HepG2 (cell line): Measurements from ENCODE around the gene NR1H3. TPM values are rescaled to one million over a fixed set of nuclear protein-coding genes. Genes with fewer than 3 reads are reported as not detected.

Experiments
- CHCHD3 ChIP-seq: sonication (generic); formaldehyde crosslinking; IDR thresholded peaks from 2 replicates; pipeline ENCODE4 v1.8.0; 2022; ENCODE audit warnings: mild to moderate bottlenecking, missing genetic modification reagents, moderate library complexity
- HCFC1 ChIP-seq: fragments of 150-350 bp; IDR thresholded peaks from 2 replicates; pipeline ENCODE4 v1.6.1; 2014; ENCODE audit warnings: low read depth, low read length
- JUN ChIP-seq: sonication (generic); formaldehyde crosslinking; IDR thresholded peaks from 2 replicates; pipeline ENCODE4 v1.4.0; 2020; ENCODE audit warnings: mild to moderate bottlenecking, missing genetic modification reagents
- NR2F6 ChIP-seq, 2 experiments: IDR thresholded peaks; 2 replicates each; pipeline ENCODE4 v1.6.1; 2016; ENCODE audit warnings: antibody characterized with exemption in 1 of 2, mild to moderate bottlenecking in 1 of 2
- PHF21A ChIP-seq: sonication (generic); formaldehyde crosslinking; IDR thresholded peaks from 2 replicates; pipeline ENCODE4 v1.5.0; 2020; ENCODE audit warnings: mild to moderate bottlenecking, missing genetic modification reagents
- RFX3 ChIP-seq: IDR thresholded peaks from 2 replicates; pipeline ENCODE4 v1.6.1; 2016; ENCODE audit warnings: missing biosample characterization, missing genetic modification reagents
- SIN3A ChIP-seq: IDR thresholded peaks from 2 replicates; pipeline ENCODE4 v1.6.1; 2011; ENCODE audit warnings: low read depth, mild to moderate bottlenecking, control low read depth, low read length, borderline replicate concordance
- SNAPC2 ChIP-seq: sonication (generic); formaldehyde crosslinking; IDR thresholded peaks from 2 replicates; pipeline ENCODE4 v1.8.1; 2022; ENCODE audit warnings: mild to moderate bottlenecking, missing genetic modification reagents
- ZFP36 ChIP-seq: fragments of 150-350 bp; IDR thresholded peaks from 2 replicates; pipeline ENCODE4 v1.6.1; 2018; ENCODE audit warnings: borderline replicate concordance, low read length, low read depth; ENCODE audit not compliant: partially characterized antibody
- ZNF101 ChIP-seq: sonication (generic); formaldehyde crosslinking; IDR thresholded peaks from 2 replicates; pipeline ENCODE4 v1.4.0; 2020; ENCODE audit warnings: mild to moderate bottlenecking, low read depth, missing genetic modification reagents, borderline replicate concordance
- ZNF121 ChIP-seq: sonication (generic); formaldehyde crosslinking; IDR thresholded peaks from 2 replicates; pipeline ENCODE4 v1.5.0; 2020; ENCODE audit warnings: mild to moderate bottlenecking, missing genetic modification reagents
- ZNF136 ChIP-seq: sonication (generic); formaldehyde crosslinking; IDR thresholded peaks from 2 replicates; pipeline ENCODE4 v1.8.1; 2022; ENCODE audit warnings: low read depth, mild to moderate bottlenecking, moderate library complexity, missing genetic modification reagents
- ZNF83 ChIP-seq: sonication (generic); formaldehyde crosslinking; IDR thresholded peaks from 2 replicates; pipeline ENCODE4 v1.4.0; 2020; ENCODE audit warnings: missing genetic modification reagents, mild to moderate bottlenecking, borderline replicate concordance
- polyA plus RNA-seq, 8 experiments: library from polyadenylated mRNA; depleted of rRNA in 3 of 8; stranded (reverse) in 7 of 8; unstranded in 1 of 8; fragments of >200 nt; fragmentation: Illumina TruSeq in 4 of 8; extraction: Trizol in 4 of 8; gene quantifications; 2 replicates each; pipeline versions ENCODE4 v1.2.1 to v1.2.3, GENCODE V29; 2011 to 2016; ENCODE audit warnings: low read depth in 4 of 8, missing spikeins in 1 of 8, mixed read lengths in 1 of 8; ENCODE audit not compliant: insufficient read depth in 1 of 8
- total RNA-seq, 5 experiments: library from RNA; depleted of rRNA; stranded (reverse); fragments of >200 nt; fragmentation: Illumina TruSeq; extraction: Trizol; gene quantifications; 2 replicates each; pipeline ENCODE4 v1.2.3, GENCODE V29; 2016; ENCODE audit warnings: low read depth in 1 of 5
- TF ChIP-seq, protein P1 (sequence below): sonication (generic); formaldehyde crosslinking; IDR thresholded peaks from 2 replicates; pipeline ENCODE4 v1.9.0; 2021; ENCODE audit warnings: missing genetic modification reagents, borderline replicate concordance
- TF ChIP-seq, protein P2 (sequence below): sonication (generic); formaldehyde crosslinking; conservative IDR thresholded peaks from 2 replicates; pipeline ENCODE4 v1.8.0; 2022; ENCODE audit warnings: mild to moderate bottlenecking, moderate library complexity, missing genetic modification reagents
- TF ChIP-seq, protein P3 (sequence below): sonication (generic); formaldehyde crosslinking; IDR thresholded peaks from 2 replicates; pipeline ENCODE4 v1.5.1; 2020; ENCODE audit warnings: missing genetic modification reagents, mild to moderate bottlenecking, borderline replicate concordance
- TF ChIP-seq, protein P4 (sequence below): sonication (generic); formaldehyde crosslinking; IDR thresholded peaks from 2 replicates; pipeline ENCODE4 v1.4.0; 2020; ENCODE audit warnings: missing genetic modification reagents, borderline replicate concordance

The NR1H3 gene
- total and polyA plus RNA-seq, 2 of the 13 experiments (the other 11 are each of a cell fraction or from before 2014, with no cell fraction given), result 41.8 to 102 TPM

DNA sequence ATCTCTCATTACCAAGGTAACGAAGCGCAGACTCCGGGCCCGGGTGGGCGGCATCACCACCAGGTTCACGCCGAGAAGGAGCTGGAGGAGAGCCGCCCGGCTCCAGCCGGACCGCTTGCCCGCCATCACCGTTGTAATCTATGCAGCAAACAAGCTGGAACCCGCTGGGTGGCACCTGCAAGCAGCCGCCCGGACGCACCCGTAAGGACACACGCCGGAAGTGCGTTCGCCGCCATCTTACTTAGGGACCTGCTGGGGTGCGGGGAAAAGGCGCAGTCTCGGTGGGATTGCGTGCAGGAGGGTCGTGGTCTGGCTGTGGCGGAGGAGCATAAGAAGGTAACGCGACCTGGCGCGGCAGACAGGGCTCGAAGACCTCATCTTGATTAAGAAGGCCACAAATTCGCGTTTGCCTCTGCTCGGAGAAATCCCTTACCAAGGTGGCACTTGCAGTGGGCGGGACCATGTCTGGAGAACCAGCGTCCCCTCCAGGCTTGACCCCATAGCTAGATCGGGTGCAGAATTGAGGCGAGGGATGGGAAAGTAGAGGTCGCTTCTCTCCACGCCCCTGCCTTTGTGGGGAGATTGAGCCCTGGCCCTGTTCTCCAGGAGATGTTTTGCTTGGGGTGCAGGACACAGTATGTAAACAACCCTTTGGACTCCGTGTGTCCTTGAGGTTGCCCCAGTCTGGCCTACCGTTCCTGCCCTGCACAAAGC lies 9.0 kb upstream of the NR1H3 start, which contains the start of gene ACP2 (continued):
- TF ChIP-seq, protein P1, sequence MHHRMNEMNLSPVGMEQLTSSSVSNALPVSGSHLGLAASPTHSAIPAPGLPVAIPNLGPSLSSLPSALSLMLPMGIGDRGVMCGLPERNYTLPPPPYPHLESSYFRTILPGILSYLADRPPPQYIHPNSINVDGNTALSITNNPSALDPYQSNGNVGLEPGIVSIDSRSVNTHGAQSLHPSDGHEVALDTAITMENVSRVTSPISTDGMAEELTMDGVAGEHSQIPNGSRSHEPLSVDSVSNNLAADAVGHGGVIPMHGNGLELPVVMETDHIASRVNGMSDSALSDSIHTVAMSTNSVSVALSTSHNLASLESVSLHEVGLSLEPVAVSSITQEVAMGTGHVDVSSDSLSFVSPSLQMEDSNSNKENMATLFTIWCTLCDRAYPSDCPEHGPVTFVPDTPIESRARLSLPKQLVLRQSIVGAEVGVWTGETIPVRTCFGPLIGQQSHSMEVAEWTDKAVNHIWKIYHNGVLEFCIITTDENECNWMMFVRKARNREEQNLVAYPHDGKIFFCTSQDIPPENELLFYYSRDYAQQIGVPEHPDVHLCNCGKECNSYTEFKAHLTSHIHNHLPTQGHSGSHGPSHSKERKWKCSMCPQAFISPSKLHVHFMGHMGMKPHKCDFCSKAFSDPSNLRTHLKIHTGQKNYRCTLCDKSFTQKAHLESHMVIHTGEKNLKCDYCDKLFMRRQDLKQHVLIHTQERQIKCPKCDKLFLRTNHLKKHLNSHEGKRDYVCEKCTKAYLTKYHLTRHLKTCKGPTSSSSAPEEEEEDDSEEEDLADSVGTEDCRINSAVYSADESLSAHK (CRISPR knock-in tag), result no peak
- TF ChIP-seq, protein P2, sequence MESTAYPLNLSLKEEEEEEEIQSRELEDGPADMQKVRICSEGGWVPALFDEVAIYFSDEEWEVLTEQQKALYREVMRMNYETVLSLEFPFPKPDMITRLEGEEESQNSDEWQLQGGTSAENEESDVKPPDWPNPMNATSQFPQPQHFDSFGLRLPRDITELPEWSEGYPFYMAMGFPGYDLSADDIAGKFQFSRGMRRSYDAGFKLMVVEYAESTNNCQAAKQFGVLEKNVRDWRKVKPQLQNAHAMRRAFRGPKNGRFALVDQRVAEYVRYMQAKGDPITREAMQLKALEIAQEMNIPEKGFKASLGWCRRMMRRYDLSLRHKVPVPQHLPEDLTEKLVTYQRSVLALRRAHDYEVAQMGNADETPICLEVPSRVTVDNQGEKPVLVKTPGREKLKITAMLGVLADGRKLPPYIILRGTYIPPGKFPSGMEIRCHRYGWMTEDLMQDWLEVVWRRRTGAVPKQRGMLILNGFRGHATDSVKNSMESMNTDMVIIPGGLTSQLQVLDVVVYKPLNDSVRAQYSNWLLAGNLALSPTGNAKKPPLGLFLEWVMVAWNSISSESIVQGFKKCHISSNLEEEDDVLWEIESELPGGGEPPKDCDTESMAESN, result peak; percentile 88
- TF ChIP-seq HCFC1, result peak; percentile 88
- peak; percentile 88; the same call in 1 of the 2 replicates for TF ChIP-seq SNAPC2
- peak; percentile 48; the same call in 1 of the 2 replicates for TF ChIP-seq NR2F6 (IDR thresholded peaks at IDR 0.05)
- peak; percentile 70 for TF ChIP-seq NR2F6 (CRISPR knock-in tag; IDR thresholded peaks at IDR 0.05)
- 0 out of 2 replicates have a peak, but pooled peaks have one; percentile 46 for TF ChIP-seq RFX3 (CRISPR knock-in tag)
- no peak for TF ChIP-seq ZNF101 (CRISPR knock-in tag)
- peak; percentile 27; the same call in 1 of the 2 replicates for TF ChIP-seq ZNF83 (CRISPR knock-in tag)
- TF ChIP-seq ZNF136, result peak; percentile 89; the same call in 1 of the 2 replicates
- TF ChIP-seq SIN3A, result peak; percentile 82; the same call in 1 of the 2 replicates
- no peak for TF ChIP-seq ZFP36
- peak; percentile 60; the same call in 1 of the 2 replicates for TF ChIP-seq PHF21A (CRISPR knock-in tag)
- TF ChIP-seq, protein P3, sequence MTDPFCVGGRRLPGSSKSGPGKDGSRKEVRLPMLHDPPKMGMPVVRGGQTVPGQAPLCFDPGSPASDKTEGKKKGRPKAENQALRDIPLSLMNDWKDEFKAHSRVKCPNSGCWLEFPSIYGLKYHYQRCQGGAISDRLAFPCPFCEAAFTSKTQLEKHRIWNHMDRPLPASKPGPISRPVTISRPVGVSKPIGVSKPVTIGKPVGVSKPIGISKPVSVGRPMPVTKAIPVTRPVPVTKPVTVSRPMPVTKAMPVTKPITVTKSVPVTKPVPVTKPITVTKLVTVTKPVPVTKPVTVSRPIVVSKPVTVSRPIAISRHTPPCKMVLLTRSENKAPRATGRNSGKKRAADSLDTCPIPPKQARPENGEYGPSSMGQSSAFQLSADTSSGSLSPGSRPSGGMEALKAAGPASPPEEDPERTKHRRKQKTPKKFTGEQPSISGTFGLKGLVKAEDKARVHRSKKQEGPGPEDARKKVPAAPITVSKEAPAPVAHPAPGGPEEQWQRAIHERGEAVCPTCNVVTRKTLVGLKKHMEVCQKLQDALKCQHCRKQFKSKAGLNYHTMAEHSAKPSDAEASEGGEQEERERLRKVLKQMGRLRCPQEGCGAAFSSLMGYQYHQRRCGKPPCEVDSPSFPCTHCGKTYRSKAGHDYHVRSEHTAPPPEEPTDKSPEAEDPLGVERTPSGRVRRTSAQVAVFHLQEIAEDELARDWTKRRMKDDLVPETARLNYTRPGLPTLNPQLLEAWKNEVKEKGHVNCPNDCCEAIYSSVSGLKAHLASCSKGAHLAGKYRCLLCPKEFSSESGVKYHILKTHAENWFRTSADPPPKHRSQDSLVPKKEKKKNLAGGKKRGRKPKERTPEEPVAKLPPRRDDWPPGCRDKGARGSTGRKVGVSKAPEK, result peak; percentile 66; the same call in 1 of the 2 replicates
- peak; percentile 75; the same call in 1 of the 2 replicates for TF ChIP-seq JUN
- TF ChIP-seq, protein P4, sequence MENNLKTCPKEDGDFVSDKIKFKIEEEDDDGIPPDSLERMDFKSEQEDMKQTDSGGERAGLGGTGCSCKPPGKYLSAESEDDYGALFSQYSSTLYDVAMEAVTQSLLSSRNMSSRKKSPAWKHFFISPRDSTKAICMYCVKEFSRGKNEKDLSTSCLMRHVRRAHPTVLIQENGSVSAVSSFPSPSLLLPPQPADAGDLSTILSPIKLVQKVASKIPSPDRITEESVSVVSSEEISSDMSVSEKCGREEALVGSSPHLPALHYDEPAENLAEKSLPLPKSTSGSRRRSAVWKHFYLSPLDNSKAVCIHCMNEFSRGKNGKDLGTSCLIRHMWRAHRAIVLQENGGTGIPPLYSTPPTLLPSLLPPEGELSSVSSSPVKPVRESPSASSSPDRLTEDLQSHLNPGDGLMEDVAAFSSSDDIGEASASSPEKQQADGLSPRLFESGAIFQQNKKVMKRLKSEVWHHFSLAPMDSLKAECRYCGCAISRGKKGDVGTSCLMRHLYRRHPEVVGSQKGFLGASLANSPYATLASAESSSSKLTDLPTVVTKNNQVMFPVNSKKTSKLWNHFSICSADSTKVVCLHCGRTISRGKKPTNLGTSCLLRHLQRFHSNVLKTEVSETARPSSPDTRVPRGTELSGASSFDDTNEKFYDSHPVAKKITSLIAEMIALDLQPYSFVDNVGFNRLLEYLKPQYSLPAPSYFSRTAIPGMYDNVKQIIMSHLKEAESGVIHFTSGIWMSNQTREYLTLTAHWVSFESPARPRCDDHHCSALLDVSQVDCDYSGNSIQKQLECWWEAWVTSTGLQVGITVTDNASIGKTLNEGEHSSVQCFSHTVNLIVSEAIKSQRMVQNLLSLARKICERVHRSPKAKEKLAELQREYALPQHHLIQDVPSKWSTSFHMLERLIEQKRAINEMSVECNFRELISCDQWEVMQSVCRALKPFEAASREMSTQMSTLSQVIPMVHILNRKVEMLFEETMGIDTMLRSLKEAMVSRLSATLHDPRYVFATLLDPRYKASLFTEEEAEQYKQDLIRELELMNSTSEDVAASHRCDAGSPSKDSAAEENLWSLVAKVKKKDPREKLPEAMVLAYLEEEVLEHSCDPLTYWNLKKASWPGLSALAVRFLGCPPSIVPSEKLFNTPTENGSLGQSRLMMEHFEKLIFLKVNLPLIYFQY (CRISPR knock-in tag), result peak; percentile 70; the same call in 1 of the 2 replicates
- TF ChIP-seq ZNF121 (CRISPR knock-in tag), result peak; percentile 69
- TF ChIP-seq CHCHD3 (CRISPR knock-in tag), result 0 out of 2 replicates have a peak, but pooled peaks have one; percentile 50
